GM21529 (cell line): Measurements from ENCODE around the gene ZNF688.
"Not testable (repeated sequence)": the region's sequence is repeated elsewhere in the genome, so short reads cannot be mapped to it uniquely, and the experiment has no call there.

ENCODE experiments used
- ATAC-seq: cut with Tn5 transposase; IDR thresholded peaks from one replicate; pipeline ENCODE4 v1.9.1; 2021; ENCODE audit not compliant: unreplicated experiment

ZNF688 gene

DNA sequence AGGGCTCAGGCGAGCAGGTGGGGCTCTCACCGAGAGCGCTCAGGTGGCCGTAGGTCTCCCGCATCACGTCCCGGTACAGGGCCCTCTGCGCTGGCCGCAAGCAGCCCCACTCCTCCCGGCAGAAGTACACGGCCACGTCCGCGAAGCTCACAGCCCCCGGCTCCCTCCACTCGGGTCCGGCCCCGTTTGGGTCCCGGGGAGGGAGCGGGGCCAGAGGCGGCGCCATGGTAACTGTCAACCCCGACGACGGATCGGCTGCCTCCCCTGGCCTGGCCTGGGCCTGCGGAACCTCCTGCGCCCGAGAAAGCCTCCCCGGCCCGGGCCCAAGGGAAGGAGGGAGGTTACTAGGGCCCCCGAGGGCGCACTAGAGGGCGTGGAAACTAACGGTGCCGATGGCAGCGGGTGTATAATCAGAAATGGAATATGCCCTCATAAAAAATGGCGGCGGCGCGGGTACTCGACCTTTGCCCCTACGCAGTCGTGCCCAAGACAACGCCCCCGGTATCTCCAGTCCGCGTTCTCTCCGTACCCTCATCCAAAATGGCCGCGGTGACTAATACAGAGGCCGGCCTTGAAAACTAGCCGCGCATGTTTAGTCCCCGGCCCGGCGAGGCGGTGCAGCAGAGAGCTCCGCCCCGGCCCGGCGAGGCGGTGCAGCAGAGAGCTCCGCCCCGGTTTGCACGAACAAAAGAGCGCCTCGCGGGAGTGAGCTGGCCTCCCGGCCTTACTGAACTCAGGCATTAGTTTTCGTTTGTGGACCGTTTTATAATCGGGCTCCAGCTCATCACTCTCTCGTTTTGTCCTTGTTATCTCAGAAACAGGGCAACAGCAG lies 13.3 kb downstream of the ZNF688 start, which contains the start of gene ZNF764:
ZNF764 (minus strand) TSS at position 418 of the 832 bp plus-strand sequence; CDS start at position 226, 192 bp downstream.
- peak; percentile 88 for ATAC-seq

DNA sequence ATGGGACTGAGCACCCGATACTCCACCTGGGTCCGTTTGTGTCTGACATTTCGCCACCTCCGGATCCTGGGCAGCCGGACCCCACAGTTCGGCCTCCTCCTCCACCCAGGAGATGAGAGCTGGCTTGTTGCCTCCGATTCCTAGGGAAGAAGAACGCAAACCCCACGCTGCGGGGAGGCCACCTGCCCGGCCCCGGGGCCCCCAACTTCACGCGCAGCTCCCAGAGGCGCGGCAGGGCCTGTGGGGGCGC lies 13.9 kb downstream of the ZNF688 start:
- ATAC-seq, result peak; percentile 3

DNA sequence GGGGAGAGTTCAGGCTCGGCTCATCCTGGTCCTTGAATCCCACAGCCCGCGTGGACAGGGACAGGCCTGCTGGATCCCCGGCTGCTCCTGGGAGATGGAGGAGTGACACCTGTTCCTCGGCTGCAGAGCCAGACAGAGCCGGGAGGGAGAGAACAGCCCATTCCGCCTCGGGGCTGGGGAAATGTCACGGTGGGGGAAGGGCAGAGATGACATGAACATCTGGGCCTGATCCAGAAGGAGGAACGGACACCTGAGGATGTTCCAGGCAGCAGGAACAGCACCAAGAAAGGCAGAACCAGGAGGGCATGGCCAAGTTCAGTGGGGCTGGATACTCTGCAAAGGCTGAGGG lies 15.4 kb downstream of the ZNF688 start:
- ATAC-seq, result no peak

DNA sequence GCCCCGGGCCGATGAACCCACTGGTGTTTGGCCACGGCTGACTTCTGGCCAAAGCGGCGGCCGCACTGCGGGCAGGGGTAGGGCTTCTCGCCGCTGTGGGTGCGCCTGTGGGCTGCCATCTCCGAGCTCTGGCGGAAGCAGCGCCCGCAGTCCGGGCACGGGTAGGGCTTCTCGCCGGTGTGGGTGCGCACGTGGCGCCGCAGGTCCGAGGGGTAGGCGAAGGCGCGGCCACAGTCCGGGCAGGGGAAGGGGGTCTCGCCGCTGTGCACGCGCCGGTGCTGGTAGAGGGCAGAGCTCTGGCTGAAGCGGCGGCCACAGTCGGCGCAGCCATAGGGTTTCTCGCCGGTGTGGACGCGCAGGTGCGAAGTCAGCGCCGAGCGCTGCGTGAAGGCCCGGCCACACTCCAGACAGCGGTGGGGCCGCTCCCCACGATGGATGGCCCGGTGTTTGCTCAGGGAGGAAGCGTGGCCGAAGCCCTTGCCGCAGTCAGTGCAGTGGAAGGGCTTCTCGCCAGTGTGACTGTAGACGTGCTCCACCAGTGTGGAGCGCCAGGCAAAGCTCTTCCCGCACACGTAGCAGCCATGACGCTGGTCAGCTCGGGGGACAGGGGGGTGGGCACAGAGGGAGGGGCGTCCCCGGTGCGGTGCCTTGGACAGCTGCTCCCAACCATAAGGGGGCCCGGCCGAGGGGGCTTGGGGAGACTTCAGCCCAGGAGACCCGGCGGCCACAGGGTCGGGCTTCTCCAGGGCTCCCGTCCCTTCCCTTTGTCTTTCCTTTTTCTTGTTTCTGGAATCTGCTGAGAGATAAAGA lies 16.0 kb downstream of the ZNF688 start:
- ATAC-seq, result no peak

DNA sequence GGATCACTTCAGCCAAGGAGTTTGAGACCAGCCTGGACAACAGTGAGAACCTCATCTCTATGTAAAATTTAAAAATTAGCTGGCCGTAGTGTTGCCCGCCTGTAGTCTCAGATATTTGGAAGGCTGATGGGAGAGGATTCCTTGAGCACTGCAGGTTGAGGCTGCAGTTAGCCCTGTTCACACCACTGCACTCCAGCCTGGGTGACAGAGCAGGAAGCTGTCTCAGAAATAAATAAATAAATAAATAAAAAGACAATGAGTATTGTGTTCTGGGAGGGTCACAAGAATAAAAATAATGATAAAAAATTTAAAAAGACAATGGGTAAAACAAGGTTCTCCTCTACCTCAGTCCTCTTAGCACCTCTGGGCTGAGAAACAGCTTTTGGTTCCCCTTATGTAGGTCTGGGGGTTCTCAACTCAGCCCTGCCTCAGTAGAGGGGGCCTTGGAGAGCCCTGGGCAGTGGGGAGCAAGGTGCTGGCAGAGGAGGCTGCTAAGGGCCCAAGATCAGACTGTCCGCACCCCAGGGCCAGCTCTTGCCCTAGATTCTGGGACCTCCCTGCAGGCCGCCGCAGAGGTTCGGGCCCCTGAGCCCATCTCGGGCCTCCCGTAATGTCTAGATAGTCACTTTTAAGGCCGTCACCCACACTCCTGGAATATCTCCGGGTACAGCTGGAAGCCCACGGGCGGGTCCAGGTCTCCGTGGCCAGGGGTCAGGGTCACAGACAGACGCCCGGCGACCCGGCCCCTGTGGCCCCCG lies 16.8 kb downstream of the ZNF688 start:
- ATAC-seq, result no peak

DNA sequence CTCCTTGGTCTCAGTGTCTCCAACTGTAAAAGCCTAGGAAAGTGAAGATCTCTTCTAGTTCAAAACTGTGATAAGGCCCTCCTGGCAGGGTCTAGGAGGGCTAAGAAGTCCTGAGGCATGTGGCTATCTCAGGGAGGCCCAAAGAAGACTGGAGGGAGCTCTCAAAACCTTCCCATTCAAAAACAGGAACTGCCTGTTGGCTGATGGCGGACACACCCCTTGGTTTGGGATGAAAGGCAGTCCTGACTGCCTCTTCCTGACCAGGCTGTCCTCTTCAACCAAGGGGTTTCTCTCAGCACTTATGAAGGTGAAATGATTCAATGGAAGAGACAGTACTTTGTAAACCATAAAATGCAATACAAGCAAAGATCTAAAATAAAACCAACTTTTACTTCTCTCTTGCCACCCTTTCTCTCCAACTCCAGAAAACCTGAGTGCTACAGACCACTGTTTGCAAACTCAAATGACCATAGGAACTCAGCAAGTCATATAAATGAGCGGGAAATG lies 18.1 kb downstream of the ZNF688 start:
- ATAC-seq, result no peak

DNA sequence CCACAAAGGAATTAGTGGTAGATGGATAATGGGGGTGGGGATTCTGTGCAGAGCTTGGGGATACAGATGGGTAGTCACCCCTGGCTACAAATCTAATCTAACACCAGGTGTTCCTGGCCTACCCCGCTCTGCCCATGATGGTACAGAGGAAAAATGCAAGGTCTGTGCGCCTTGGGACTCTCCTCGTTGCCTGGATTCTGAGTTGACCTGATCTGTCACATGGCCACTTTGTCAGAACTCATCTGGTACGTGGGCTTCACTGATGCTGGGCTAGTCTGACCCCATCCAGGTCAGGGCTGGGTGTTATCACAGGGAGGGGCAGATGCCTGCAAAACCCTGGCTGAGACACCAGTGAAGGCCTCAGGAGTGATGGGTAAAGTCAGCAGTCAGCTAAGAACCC lies 18.6 kb downstream of the ZNF688 start:
- ATAC-seq, result no peak

DNA sequence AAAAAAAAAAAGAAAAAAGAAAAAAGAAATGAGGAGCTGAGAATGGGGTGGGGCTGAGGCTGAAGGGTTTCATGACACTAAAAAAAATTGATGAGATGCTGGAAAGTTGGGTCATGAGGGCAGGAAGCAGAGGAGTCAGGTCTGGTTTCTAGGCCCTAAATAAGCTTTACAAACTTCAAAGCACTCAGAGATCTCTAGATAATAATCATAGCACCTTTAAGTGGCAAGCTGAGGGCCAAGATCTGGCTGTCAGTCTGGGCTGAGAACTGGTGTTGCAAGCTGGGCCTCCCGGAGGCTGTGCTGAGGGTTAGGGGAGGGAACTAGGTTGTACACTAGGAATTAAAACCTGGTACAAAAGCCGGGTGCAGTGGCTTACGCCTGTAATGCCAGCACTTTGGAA lies 19.7 kb downstream of the ZNF688 start:
- ATAC-seq, result no peak

DNA sequence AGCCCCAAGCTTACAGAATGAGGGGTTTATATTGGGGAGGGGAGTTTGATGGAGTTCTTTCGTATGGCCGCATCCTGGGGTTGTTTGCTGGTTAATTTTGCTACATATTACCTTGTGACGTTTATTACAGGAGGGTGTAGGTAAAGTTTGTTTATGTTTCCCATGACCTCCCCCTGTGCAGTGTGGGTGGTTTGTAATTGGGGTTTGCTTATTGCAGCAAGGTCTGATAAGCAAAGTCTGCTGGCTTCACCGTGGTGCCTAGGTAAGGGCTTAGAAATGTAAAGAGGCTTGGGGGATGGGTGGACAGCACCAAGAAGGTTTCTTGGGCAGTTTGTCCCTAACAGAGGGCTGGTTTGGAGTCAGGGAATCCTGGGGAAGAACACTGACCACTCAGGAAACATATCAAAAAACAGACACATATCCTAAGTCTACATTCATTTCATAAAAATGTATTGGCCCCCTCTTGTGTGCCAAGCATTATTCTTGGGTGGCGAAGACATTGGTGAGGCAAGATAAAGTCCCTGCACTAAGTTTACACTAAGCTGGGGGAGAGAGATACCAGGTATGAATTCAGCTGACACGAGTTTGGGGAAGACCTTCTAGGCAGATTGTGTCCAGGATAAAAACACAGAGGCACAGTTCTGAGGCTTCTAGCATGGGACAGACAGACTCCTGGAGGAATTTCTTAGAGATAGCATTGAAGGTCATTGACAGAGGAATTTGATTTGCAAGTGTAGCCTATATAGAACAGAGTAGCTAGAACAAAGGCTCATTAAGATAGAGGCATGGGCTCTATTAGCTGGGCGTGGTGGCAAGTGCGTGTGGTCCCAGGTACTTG lies 22.9 kb downstream of the ZNF688 start:
- no peak for ATAC-seq

DNA sequence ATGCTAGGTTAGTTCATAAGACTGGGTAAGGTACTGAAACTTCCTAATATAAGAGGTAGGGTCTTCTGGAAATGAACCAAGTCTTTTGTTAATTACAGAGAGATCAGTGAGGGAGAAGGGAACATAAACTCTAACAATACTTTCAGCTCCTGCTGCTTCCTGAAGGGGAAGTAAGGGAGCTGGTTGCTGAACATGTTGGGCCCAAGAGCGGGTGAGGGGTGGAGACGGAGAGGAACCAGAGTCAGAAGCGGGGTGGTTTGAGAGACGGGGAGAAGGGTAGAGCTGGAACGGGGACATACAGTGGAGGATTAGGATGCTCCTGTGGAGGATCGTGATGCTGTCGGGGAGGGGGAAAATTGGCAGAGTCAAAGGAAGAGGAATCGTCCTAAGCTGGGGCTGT lies 25.4 kb downstream of the ZNF688 start:
- no peak for ATAC-seq

DNA sequence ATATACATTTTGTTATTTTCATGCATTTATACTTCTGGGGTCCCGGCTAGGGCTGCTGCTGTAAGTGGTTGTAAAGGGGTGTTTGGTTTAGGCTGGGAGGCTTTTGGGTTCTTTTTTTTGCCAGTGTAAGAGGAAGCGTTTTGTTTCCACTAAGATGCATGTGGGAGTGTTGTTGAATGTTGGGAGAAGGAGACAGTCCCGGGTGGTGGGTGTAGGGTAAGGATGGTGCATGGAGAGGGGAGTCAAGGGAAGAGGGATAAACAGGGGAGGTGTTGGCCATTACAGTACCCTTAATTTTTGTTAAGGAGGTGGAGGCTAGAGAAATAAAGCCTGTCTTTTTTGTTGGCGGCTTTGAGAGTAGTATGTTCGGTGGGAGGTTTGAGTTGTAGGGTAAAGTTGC lies 28.4 kb downstream of the ZNF688 start:
- no peak for ATAC-seq

DNA sequence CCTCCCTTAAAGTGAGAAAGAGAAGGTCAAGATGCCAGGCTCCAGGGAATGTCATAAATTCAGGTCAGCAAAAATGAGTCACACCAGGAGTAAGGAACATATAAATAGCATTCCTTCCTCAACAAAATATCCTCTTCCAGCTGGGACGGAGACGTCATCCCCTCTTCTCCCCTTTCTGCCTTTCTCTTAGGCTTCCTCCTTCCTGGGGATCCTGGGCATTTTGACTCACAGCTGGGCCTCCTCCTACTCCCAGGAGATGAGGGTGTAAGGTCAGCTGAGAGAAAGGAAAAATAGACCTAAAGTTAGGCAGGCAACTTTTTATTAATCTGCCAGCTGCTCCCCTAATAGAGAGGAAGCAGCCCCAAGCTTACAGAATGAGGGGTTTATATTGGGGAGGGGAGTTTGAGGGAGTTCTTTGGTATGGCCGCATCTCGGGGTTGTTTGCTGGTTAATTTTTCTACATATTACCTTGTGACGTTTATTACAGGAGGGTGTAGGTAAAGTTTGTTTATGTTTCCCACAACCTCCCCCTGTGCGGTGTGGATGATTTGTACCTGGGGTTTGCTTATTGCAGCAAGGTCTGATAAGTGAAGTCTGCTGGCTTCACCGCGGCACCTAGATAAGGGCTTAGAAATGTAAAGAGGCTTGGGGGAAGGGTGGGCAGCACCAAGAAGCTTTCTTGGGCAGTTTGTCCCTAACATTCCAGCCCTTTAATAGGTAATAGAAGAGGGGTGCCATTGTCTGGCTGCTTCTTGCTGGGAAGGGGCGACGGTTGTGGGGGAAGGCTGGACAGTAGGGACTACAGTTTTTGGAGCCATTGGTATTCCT lies 29.8 kb downstream of the ZNF688 start:
- ATAC-seq, result no peak

DNA sequence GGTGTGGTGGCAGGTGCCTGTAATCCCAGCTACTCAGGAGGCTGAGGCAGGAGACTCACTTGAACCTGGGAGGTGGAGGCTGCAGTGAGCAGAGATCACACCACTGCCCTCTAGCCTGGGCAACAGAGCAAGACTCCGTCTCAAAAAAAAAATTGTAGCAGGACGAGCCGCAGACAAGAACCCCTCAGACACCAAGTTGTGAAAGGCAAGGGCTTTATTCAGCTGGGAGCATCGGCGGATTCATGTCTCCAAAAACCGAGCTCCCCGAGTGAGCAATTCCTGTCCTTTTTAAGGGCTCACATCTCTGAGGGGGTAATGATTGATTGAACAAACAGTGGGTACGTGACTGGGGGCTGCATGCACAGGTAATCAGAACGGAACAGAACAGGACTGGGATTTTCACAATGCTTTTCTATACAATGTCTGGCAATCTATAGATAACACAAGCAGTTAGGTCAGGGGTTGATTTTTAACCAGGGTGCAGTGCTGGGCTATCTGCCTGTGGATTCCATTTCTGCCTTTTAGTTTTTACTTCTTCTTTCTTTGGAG lies 30.5 kb downstream of the ZNF688 start:
- ATAC-seq, result not testable (repeated sequence)

DNA sequence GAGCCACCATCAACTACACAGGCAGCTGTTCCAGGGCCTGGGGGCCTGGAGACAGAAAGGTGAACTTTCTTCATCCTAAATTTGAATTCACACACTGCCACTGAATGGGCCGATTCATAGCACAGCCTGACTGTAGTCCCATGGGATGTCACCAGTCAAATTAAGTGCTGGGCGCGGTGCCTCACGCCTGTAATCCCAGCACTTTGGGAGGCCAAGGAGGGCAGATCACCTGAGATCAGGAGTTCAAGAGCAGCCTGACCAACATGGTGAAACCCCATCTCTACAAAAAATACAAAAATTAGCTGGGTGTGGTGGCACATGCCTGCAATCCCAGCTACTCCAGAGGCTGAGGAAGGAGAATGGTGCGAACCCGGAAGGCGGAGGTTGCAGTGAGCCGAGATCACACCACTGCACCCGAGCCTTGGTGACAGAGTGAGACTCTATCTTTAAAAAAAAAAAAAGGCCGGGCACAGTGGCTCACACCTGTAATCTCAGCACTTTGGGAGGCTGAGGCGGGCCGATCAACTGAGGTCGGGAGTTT lies 31.5 kb downstream of the ZNF688 start:
- ATAC-seq, result not testable (repeated sequence)

DNA sequence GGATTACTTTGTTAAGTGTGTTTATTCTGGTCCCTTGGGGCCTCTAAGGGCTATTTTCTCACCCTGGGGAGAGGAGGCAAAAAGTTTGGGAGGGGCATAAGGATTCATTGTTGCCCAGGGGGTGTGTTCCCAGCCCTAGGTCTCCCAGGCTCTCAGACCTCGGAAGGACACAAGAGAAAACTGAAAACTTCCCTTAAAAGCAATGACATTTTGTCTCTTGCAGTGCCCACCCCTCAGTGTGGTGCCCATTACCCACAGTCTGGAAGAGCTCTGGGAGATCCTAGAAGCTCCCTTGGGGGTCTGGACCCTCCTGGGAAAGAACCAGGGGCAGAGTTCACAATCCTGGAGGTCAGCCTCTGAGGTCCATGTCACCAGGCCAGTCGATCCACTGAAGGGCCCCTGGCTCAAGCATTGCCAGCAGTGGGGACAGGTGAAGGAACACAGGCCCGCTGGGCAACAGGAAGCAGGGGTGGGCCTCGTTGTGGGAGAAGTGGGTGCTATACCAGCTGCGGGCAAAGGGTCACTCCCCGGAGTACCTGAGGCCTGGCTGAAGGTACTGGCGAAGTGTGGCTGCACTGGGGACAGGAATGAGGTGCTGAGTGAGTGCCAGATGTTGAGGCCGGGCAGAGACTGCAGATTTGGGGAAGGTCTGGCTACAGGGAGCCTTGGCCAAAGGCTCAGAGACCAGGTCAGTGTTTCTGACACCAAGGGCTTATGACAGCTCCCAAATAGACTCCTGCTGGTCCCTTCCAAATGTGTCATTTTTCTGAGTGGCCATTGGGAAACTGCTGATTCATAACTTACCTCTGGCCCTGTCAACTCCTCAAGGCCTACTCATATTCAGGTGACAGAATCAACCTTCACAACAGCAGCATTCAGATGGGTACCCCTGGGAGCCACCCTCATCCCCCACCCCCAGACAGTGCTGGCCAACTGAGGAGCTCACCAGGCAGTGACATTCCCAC lies 32.2 kb downstream of the ZNF688 start:
- ATAC-seq, result no peak

DNA sequence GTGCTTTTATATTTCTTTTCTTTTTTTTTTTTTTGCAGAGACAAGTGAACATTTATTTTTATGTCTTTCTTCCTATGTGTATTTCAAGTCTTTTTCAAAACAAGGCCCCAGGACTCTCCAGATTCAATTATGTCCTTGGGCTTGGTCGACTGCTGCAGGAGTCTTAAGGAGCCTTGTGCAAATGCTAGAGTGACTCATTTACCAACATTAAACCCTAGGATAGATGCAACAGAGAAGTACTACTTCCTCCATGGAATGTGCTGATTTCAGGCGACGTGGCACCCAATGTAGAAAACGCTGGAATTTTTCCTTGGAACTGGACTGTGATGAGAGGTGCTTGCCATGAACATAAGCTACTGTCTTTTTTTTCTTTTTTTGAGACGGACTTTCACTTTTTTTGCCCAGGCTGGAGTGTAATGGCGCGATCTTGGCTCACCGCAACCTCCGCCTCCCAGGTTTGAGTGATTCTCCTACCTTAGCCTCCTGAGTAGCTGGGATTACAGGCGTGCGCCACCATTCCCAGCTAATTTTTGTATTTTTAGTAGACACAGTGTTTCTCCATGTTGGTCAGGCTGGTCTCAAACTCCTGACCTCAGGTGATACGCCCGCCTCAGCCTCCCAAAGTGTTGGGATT lies 35.0 kb downstream of the ZNF688 start:
- ATAC-seq, result not testable (repeated sequence)

DNA sequence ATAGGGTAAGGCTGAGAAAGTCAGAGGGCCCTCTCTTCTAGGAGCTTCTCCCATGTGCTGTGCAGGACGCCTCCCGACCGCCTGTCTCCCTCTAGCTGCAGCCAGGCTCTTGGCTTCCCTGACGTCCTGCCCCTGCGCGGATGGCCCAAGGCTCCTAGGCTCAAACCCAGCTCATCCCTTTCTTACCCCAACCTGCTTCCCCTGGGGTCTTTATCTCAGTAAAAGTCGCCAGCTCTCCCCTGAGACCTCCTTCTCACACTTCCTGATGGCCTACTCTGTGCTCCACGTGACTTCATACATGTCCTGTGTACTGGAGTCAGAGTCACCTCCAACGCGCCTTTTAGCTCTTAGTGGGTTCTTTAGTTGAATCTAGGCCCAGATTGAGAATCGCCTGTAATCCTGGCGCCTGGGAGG lies 35.7 kb downstream of the ZNF688 start:
- ATAC-seq, result peak; percentile 60
